NCI-H2107 treated with DMSO at 0.1 percent for 48 hours (cell line): ENCODE results near the gene COL9A3.

ENCODE experiments used
- DNase-seq: peaks from one replicate; lab custom pipeline; 2025; ENCODE audit not compliant: unreplicated experiment; lab: John Stamatoyannopoulos, UW

Gene COL9A3

GRCh38 chr20:62796699-62797491 is 20.0 kb upstream of the COL9A3 start:
- no peak for DNase-seq

- no peak for DNase-seq
These were observed 18.9 kb upstream of the COL9A3 start for GRCh38 chr20:62797671-62798532.

DNA sequence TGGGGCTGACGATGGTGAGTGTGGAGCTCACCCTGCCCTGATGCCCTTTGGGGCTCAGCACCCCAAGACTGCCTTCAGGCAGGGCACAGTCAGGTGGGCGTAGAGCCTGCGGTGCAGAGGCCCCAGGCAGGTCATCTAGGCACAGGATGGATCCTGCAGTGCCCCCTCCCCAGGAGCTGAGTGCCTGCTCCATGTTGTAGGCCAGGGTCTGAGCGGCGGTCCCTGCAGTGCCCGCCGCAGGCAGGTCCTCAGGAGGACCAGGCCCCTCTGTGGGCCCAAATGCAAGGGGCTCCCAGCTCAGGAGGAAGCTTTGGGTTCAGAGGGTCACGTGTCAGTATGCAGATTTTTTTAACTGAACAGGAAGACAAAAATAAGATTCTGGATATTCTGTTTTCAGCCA is 17.8 kb upstream of the COL9A3 start:
- DNase-seq, result no peak

DNA sequence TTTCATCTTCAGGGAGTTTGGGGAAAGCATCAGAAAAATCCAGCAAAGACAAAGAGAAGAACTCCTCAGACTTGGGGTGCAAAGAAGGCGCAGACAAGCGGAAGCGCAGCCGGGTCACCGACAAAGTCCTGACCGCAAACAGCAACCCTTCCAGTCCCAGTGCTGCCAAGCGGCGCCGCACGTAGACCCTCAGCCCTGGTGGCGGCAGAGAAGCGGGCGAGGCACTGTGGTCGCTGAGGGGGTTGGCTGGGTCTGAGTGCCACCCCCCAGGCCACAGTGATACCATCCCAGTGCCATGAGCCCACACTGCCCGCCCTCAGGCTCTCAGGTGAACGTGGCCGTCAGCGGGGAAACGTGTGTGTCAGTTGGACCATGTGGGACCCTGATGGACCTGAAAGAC is 17.4 kb upstream of the COL9A3 start:
- DNase-seq, result no peak

DNA sequence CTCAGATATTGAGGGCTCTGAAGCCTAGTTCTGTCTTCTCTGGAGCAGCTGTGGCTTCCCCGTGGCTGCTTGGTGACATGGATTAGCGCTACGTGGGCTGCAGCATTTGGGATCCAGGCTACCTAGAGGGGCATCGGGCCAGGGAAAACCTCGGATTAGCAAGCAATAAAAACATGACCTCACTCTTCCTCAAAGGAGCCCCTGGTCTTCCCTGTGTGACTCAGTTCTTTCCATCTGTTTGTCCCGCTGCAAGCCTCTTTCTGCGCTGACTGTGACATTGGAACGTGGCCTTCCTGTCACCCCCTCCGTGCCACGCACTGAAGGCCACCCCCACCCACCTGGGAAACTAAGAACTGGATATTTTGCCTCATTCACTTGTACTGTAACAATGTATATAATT is 17.0 kb upstream of the COL9A3 start:
- no peak for DNase-seq

DNA sequence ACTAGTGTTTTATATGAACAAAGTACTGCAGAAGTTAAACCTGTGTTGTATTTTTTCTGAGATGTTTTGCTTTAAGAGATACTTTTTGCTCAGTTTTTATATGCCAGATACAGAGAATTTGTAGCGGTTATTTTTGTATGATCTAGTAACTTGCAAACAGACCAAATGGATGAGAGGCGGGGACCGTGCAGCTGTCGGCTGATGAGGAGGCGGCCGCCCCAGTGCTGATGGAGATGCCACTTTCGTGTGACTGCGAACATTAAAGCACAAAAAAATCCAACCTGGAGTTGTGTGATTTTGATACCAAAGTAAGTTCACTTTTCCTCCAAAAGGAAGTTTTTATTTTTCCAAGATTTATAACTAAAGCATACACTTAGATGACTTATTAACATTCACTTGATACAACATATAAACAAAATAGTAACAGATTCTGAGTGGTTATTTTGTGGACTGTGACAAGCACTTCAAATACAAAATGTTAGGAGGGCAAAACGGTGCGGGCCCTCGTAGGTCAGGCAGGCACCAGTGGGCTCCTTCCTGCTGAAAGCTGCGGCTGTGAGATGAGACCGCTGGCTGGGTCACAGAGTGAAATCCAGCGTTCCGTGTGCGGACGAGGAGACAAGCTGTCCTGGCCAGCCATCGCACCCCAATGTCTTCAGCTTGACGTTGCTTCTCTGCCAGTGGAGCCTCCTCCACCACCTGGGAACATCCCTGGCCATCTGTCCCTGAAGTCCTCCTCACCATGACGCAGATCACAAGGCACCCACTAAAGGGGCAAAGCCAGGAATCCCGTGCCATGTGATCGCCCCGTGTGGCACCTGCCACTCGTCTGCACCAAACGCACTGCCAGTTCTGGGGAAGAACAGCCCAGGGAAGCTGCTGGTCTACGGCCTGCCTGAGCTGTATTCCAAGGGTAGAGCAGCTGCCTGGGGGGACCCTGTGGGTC is 16.3 kb upstream of the COL9A3 start:
- no peak for DNase-seq

DNA sequence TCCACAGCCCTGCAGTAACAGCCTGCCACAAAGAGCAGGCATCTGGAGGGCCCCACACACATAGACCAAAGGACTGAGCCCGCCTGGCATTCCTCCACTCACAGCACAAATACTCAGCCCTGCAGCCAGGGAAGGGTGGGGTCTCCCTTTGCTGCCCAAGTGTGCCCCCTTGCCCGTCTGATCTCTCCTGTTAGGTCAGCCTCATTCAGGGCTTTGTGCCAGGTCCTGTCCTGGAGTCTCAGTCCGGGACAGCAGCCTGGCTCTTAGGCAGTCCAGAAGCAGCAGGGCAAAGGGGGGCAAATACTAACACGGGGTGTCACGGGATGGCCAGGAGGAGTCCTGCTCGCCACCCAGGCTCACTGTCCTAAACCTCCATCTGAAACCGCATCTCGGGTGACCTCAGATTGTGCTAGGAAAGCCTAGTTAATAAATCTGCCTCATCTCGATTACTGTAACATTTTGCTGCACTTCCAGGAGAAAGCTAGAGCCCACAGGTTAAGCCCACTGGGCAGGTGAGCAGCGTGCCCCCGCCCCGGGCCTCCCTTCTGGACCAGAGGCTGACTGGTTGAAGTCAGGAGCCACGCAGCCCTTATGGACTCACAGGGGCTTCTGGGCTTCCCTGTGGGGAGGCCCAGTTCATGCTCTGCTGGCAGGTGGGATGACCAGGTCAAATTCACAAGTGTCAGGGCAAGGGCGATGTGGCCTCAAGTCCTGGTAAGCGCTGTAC is 15.4 kb upstream of the COL9A3 start:
- no peak for DNase-seq

DNA sequence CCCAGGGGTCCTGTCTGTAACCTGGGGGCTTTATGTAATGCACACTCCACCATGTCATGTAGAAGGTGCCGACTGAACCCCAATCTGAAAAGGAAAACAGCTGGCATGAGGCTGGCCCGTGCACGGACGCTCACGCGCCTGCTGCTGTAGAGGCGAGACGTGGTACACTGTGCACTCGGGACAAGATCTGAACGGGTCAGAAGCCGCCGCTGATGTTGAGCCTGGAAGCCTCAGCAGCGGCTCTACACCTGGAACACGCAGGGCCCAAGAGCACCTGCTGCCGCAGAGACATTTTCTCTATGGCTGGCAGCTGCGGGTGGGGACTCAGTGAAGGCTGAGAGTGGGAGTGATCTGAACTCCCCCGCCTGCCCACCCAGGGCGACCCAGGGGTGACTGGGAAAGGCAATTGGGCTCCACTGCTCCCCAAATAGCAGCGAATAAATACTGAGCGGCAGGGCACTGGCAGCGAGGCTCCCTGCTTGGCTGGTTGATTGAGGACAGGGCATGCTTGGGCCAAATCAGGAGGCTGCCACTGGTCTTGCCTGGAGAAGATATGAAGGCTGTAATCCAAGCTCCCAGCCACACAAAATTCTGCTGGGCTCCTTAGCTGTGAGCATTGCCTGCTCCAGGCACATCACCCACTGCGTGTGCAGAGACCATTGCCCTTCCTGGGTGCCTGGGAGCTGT is 14.7 kb upstream of the COL9A3 start:
- no peak for DNase-seq

- DNase-seq, result no peak
These were observed 12.7 kb upstream of the COL9A3 start for GRCh38 chr20:62804021-62804626.

DNA sequence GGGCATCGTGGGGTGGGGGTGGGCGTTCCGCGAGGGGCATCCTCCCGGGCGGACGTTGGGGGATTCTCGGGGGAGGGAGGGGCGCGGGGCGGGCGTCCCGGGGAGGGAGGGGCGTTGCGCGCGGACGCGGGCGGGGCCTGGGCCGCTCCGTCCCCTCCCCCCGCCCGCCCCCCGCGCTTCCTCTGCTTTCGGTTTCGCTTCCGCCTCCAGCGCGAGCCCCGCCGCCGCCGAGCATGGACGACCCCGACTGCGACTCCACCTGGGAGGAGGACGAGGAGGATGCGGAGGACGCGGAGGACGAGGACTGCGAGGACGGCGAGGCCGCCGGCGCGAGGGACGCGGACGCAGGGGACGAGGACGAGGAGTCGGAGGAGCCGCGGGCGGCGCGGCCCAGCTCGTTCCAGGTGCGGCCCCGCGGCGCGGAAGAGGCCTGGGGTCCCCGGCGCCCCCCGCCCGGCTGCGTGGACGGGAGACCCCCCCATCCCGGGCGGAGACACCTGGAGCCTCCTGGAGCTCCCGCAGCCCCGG is 12.2 kb upstream of the COL9A3 start, which contains the start of gene OGFR:
TSS of gene OGFR (plus strand) at position 209 of the 528 bp plus-strand sequence. CDS start at position 234, 25 bp downstream.
- DNase-seq, result no peak

- no peak for DNase-seq
These were observed 11.6 kb upstream of the COL9A3 start for GRCh38 chr20:62805155-62805710.

- no peak for DNase-seq
These were observed 11.0 kb upstream of the COL9A3 start for GRCh38 chr20:62805711-62806382.

- DNase-seq, result no peak
These were observed 10.3 kb upstream of the COL9A3 start for GRCh38 chr20:62806383-62807050.

DNA sequence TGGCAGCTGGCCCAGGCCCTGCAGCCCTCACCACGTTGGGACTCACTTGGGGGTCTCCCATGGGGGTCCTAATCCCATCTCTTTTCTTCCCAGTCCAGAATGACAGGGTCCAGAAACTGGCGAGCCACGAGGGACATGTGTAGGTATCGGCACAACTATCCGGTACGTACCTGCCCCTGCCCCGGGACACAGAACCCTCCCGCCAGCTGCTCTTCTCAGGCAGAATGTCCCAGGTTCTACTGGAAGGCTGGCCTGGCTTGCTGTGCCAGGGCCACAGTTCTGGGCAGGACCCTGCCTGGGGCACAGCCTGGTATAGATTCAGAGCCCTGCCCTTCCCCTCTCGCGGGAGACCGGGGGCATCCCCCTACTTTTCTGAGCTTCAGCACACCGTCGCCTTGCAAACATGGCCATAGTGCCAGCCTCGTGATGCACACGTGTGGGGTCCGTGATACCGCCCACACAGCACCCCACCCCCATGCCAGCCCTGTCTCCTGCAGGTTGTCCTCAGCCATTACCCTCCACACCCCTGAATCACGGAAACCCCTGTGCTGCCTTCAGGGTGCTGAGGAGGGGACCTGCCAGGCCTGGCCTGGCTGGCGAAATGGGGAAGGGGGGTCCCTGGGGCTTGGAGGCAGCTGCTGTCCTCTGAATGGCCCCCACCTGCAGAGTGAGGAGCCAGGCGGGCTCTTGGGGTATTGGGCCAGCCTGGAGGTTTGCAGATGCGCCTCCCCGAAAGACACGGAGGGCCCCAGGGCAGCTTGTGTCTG is 9.2 kb upstream of the COL9A3 start:
- no peak for DNase-seq

DNA sequence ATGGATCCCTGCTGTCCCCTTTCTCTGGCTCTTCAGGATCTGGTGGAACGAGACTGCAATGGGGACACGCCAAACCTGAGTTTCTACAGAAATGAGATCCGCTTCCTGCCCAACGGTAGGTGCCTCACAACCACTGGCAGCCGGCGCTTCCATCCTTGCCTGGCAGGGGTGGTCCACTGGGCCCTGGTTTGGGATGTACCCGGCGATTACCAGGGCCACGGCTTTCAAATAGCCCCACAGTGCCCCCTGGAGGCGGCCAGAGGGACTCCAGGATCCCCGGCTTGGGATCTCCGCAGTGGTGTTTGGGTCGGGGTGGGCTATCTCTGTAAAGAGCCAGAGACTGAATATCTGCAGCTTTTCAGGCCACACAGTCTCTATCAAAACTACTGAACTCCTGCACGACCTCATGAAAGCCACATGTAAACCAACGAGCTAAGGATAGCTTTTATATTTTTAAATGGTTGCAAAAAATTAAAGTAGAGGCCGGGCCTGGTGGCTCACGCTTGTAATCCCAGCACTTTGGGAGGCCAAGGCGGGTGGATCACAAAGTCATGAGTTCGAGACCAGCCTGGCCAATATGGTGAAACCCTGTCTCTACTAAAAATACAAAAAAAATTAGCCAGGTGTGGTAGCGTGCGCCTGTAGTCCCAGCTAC is 8.5 kb upstream of the COL9A3 start:
- no peak for DNase-seq
